HG03521 (cell line): ENCODE results near the gene SAMD4B.
"Not testable (repeated sequence)": the region's sequence is repeated elsewhere in the genome, so short reads cannot be mapped to it uniquely, and the experiment has no call there.

Experiments used
- ATAC-seq: cut with Tn5 transposase; IDR thresholded peaks from one replicate; pipeline ENCODE4 v1.9.1; 2021; ENCODE audit warnings: mild to moderate bottlenecking, moderate library complexity; ENCODE audit not compliant: unreplicated experiment

Gene SAMD4B

DNA sequence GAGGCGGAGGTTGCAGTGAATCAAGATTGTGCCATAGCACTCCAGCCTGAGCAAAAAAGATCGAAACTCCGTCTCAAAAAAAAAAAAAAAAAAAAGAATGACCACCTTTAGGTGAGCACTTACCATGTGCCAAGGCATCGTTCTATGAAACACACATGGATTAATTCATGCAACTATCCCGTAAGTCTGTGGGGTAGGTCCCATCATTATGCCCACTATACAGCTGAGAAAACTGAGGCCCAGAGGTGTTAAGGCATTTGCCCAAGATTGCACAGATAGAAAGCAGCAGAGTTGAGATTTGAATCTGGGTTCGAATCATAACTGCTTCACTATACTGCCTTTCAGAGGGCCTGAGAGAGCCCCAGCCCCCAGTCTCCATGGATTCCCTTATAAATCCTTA lies 8.7 kb upstream of the SAMD4B start:
- no peak for ATAC-seq

DNA sequence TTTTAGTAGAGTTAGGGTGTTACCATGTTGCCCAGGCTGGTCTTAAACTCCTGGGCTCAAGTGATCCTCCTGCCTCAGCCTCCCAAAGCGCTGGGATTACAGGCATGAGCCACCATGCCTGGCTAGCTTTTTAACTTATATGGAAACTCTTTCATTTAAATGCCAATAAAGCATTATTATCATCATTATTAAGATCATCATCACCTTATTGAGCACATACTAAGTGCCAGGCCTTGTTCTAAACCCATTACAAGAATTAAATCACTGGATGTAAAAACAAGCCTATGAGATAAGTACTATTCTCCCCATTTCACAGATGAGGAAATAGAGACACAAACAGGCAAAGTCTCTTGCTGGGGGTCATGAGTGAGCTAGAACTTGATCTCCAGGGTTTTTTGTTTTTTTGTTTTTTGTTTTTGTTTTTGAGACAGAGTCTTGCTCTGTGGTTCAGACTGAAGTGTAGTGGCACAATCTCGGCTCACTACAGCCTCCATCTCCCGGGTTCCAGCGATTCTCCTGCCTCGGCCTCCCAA lies 7.7 kb upstream of the SAMD4B start:
- no peak for ATAC-seq

DNA sequence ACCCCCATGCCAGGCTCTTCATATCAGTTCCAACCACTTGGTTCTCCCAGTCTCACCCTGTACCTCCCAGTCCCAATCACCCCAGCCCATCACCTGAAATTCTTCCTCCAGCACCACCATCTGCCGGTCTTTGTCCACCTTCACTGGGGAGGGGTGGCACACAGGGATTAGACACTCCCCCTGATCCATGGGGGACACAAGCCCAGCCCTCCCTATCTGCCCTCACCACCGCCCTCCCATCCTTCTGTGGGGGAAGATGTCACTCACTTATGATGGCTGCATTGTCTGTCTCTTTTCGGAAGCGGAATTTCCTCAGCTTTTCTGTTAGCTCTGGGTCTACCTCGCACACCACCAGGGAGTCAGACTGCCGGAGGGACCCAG lies 7.1 kb upstream of the SAMD4B start:
- ATAC-seq: no peak

DNA sequence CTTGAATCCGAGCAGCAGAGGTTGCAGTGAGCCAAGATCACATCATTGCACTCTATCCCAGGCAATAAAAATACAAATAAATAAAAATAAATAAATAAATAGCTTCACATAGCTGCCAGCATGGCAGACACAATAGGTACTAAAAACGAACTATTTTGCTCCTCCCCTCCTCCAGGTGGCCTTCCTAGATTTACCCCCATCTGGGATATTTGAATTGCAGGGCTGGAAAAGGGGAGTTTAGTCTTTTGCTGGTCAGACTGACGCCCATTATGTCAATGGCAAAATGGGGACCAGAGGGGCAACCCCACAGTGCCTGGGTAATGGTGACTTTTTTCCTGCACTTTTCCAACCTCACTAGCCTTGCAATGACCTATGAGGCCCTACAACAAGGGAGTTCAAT lies 5.7 kb upstream of the SAMD4B start:
- no peak for ATAC-seq

DNA sequence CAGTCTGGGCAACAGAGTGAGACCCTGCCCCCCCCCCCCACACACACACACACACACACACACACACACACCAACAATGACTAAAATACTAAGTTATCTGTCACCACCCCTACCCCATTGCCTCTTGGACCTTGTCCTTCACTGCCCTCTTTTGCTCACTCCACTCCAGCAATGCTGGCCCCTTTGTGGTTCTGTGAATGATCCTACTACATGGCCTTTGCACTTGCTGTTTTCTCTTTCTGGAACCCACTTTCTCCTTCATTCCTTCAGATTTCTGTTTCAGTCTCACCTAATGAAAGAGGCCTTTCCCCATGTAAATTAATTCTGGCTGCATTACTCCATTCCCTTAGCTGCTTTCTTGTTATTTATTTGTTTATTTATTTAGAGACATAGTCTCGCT lies 2.5 kb upstream of the SAMD4B start:
- no peak for ATAC-seq

DNA sequence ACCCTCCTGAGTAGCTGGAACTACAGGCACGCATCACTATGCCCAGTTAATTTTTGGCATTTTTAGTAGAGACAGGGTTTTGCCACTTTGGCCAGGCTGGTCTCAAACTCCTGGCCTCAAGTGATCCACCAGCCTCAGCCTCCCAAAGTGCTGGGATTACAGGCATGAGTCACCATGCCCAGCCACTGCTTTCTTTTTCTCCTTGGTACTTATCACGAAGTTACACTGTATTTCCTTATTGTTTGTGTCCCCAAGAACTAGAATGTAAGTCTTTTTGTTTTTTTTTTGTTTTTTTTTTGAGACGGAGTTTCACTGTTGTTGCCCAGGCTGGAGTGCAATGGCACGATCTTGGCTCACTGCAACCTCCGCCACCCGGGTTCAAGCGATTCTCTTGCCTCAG lies 2.1 kb upstream of the SAMD4B start:
- not testable (repeated sequence) for ATAC-seq

DNA sequence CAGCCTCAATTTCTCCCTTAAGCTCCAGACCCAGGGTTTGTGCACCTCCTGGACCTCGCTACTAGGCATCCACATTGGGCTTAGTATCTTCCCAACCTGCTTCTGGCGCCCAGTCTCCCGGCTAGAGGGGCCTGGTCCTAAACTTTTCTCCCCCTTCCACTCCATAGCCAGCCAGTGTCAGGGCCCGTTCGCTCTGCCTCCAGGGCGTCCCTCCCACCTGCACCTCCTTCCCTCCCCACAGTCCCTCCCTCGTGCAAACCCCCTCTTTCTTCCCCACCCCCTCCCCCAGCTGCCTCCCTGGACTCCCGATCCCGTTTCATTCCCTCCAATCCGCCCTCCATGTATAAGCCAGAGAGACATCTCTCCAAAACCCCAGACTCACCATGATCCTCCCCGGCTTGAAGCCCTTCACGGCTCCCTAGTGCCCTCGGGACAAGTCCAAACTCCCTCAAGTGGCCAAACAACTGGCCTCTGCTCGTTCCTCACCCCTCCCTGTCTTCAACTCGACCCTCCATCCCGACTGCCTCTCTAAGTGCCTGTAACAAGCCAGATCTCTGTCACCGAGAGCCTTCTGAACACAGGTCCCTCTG lies 997 bp upstream of the SAMD4B start:
- no peak for ATAC-seq

DNA sequence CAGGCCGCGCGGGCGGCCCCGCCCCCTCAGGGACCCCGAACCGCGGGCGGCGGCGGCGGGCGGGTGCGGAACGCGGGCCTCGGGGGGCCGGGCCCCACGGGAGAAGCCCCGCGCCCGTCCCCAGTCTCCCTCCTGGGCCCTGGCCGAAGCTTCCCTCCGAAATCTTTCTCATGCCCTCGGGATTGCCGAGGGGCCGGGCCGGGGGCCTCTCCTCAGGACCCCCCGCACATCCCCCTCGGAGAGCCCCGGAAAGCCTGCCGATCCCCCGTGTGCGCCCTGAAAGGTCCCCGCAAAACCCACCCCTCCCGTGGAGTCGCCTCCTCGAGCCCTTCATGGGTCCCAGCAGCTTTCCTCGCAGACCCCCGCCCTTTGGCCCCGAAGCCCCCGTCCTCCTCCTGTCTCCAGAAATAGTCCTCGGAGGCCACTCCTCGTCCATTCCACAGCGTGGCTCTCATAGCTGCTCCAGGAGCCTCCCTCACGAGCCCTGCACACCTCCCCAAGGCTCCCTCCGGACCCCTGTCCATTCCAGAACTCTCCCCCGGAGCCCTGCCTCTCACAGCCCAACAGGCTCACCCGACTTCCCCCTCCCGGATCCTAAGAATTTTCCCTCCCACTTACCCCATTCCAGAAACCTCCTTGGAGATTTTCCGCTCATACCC lies 555 bp downstream of the SAMD4B start:
- no peak for ATAC-seq

DNA sequence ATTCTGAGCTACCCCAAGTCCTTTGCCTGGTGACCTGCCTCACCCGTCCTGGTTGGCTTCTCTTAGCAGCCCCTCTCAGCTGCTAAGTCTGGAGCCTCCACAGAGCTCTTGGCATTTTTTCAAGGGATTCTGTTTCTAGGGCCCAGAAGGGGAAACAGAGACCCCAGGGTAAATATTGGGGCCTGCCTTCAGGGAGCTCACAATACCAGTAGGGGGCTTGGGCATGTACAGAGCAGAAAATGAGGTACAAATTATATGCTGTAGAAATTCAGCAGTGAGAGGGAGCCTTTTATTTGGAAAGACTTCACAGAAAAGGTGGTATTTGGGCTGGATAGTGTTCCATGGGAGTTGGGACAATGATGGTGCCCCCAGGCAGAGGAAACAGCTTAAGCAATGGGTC lies 3.7 kb downstream of the SAMD4B start:
- no peak for ATAC-seq

DNA sequence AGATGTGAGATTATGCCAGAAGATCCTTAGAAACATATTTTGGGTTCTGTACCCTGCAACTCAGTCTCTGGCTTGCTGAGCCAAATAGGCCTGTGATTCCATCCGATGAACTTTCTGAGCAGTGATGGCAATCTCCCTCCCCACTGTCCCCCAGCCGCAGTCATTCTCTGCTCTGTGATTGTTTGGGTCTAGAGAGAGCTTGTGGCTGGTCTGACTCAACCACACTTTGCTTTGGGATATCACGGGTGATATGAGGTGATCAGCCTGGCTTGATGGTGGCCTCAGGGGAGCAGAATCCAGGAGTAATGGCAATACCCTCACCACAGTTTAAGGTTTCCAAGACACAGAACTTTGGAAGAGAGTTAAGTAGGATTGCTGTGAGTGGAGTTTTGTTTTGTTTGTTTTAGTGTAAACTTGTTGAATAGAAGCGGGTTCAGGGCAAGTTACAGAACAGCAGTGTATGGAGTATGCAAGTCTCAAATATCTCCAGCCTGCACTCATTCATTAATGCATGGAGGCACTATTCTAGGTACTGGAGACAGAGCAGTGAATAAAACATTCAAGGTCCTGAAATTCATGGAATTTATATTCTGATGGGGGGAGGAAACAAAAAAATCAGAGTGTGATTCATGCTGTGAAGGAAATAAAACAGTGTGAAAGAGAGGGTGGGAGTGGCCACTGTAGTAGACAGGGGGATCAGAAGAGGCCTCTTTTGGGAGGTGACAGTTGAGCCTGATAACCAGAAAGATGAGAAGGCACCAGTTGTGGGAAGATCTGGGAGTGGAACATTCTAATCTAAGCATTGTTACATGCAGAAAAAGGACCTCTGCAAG lies 5.3 kb downstream of the SAMD4B start:
- ATAC-seq: no peak

DNA sequence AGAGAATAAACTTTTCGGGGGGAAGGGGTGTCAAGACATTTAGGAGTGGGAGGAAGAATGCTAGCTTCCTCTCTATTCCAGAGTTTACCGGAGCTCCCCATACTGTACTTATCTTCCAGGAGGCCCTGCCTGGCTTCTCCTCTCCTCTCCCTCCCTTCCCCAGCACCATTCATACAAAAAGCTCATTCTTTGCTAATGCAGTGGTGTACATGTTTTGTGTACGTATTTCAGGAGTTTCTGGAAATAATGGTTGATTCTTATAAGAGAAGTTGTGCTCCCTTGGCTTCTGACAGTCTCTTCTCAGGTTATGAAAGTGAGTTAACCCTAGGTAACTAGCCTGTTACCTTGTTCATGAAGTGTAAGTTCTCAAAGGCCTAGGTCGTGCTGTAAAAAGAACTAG lies 7.1 kb downstream of the SAMD4B start:
- no peak for ATAC-seq

DNA sequence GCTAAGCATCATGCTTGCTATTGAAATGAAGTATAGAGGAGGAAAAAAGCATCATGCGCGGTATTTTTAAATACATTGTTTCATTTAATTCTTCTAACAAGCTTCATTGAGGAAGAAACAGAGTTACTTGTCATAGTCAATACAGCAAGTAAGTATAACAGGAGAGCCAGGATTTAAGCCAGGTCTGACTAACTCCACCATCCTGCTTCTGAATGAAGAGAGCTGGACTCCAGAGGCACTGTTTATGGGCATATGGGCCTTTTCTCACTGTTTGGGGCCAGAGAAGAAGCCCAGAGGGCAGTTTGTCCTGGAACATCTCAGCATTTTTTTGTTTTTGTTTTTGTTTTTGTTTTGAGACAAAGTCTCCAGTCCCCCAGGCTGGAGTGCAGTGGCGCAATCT lies 7.9 kb downstream of the SAMD4B start:
- ATAC-seq: no peak

DNA sequence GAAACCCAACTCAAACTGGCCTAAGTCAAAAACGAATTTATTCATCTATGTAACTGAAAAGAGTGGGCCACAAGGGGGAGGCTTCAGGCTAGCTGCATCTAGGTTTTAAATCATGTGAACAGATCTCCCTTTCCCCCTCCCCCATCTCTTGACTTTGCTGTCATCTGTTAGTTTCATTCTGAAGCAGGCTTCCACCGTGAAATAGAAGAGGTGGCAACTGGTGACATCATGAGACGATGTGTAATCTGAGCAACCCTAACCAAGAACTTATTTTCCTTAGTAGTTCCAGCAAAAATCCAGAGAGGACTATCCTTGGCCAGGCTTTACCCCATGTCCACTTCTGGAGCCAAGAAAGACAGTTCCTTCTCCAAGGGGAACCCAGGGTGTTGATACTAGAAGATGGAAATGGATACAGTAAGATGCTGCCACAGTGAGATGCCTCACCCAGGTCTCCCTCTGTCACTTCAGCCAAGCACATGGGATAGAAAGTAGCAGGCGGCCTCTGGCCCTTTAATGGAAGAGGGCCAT lies 9.4 kb downstream of the SAMD4B start:
- ATAC-seq: no peak

DNA sequence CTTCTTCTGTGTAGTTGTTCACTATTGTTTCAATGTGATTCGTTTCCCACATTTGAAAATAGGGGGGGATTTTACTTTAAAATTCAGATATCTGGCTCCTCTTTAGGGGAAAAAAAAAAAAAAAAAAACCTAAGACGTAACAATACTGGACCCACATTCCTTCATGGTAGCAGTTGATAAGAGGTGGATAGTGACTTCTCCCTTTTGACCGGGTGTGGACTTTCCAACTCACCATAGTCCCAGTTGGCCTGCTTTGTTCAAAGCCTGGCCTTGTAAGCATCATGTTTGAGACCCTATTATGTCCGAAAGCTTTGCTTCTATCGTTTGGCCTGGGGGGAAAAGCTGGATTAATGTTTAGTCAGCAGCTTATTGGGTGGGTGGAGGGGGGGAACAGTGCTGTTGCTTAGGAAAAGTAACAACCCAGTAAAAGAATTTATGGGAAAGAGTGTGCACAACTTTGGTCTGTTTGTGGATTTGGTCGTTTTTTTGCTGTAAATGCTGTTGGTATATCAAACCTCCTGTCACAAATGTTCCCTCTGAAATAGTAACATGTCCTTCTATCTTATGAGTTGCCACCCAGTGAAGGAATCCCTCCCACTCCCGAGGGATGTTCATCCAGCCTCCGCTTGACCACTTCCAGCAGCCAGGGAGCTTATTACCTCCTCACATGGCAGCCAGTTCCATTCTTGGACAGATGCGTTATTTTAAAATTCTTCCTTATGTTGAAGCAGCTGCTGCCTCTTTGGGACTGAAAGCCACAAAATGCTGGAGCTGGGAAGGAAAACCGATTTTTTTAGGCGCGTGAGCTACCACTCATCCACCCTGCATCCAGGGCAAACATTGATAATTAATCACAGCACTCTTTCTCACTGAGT lies 10.4 kb downstream of the SAMD4B start:
- ATAC-seq: no peak

DNA sequence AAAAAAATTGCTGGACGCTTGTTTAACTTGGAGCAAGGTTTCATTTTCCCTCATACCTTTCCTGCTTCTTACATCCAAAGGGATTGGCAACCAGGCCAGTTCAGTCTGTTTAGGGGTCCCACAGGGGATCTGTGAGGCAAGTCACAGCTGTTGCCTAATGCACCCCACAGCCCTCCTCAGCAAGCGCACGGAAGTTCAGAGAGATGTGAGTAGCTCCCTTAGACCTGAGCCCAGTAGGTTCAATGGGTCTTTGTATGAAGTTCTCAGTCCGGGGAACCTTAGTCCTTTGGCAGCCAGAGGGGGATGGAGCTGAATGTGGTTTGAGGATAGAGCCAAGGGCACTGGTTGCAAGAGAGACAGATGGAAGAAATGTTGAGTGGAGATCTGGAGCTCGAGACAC lies 13.0 kb downstream of the SAMD4B start:
- no peak for ATAC-seq

DNA sequence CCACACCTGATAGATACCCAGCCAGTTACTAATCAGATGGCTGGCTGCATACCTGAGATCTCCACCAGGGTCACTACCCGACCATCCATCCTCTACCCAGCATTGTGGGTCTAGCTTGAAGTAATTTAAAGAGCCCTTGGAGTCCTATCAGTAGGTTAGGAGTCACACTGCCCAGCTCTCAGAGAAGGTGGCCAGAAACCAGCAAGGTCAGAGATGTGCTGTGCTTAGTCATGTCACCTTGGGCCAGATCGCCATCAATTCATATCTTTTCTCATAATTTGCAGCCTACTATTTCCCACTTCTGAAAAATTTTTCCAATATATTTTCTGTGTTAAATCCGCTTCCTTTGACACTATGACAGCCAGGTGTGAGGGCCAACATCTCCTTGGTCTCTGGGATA lies 13.9 kb downstream of the SAMD4B start:
- no peak for ATAC-seq

DNA sequence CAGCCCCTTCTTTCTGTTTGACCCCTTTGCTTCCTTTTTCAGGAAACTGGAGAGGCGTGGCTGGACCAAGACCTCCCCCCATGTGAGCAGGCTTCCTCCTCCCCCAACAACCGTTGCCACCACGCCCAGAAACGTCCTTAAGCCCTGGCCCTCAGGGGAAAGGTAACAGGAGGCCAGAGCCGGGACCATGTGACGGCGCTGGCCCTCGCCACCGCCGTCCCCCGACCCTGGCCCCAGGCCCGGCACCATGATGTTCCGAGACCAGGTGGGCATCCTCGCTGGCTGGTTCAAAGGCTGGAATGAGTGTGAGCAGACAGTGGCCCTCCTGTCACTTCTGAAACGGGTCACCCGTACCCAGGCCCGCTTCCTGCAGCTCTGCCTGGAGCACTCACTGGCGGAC lies 14.4 kb downstream of the SAMD4B start:
- ATAC-seq: no peak

DNA sequence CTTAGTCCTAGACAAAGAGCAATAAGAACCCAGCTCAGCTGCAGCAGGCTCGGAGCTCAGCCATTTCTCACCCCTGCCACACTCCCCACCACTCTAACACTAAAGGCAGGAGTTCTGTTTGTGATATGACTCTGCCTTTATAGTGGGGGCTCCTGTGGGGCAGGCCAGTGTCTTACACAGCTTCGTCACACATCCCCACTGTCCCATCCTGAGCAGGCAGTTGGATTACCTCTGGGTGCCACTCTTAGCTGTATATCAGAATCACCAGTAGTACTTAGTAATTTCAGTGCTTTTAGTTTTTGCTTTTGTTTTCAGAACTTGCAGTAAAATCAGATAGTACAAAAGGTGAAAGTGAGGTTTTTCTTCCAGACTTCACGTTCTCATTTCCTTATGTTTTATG lies 16.8 kb downstream of the SAMD4B start:
- no peak for ATAC-seq

DNA sequence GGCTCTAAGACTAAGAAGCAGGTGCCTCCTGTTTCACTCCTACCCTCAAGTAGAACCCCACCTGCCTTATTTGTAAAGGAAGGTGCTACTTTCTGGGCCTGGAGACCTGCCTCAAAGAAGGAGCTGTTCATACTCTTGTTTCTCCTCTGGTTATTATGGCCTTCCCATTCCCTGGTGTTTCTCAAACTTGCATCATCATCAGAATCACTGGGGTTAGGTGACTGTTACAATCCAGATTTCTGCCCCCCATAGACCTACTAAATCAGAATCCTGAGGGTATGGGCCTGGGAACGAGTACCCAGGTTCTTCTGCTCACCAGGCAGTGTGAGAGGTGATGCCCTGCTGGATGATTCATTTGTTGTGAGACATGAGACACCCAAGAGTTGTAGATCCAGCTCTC lies 18.4 kb downstream of the SAMD4B start:
- ATAC-seq: no peak

DNA sequence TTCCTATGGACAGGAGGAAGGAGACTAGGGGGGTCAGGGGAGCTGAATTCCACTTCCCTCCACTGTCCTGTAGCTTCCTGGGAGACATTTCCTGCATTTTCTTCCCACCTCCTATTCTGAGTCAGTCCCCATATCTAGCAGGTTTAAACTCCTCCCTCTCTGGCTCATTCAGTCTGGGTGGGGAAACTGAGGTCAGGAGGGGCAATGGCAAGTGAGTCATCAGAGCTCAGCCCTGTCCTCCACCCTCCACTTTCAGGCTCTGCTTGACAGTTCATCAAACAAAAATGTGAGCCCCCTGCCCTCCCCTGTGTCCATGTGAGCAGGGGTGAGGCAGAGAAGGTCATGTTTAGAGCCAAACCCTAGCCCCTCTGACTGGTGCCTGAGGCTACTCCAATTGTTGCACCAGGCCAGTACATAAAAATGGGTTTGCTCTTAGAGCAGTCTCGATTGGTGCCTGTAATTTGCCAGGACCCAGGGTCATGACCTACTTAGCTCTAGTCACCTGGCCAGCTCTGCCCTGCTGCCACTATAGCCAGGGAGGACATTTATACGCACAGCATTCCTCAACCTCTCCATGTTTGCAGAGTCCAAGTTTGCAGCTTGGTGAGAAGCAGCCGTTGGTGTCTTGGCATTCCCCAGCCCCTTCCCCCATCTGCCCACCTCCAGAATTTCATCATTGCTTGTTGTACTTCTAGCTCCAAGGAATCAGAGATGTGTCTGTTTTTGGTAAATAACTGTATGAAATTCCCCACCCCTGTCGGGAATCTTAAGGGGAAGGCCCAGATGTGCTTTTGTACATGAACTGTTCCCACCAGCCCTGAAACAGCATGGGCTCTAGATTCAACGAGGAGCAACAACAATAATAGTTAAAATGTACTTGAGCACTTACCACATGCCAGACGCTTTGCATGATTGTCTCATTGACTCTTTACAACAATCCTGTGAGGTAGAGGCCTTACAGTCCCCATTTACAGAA lies 20.7 kb downstream of the SAMD4B start:
- no peak for ATAC-seq
